ENCODE results near the gene IFIT3.

DNA sequence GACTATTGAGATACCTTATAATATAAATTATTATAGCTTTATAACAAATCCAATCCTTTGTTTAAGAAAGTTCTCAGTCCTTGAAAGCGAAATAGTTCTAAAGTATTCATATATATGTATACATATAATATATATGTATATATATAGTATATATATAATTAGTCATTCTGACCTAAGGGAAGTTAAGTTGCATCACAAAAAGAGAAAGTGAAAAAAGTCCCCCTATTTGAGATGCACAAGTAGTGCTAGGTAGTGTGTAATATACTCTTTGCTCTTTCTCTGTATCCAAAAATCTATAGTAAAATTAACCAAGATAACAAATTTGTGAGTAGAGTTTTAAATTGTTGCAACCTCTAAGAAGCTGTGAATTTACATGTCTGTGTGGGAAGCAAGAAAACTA is 36.7 kb downstream of the IFIT3 start:
- TF ChIP-seq EZH2 (IDR thresholded peaks at IDR 0.05), result no peak
- no peak for TF ChIP-seq POLR2AphosphoS5 (IDR thresholded peaks at IDR 0.05; ENCODE audit: borderline replicate concordance, low read depth, low read length)
